HepG2 (cell line): Measurements from ENCODE around the gene NMBR. TPM values are rescaled to one million over a fixed set of nuclear protein-coding genes. Genes with fewer than 3 reads are reported as not detected.

Source experiments
- ATF7 ChIP-seq, 2 experiments: fragments of 450-650 bp in 1 of 2; sonication (generic) in 1 of 2; formaldehyde crosslinking in 1 of 2; IDR thresholded peaks; 2 replicates each; pipeline versions ENCODE4 v1.4.0 to v1.6.1; 2016 to 2020; ENCODE audit warnings: antibody characterized with exemption in 1 of 2, mild to moderate bottlenecking in 1 of 2, missing genetic modification reagents in 1 of 2
- BCL3 ChIP-seq: sonication (generic); formaldehyde crosslinking; IDR thresholded peaks from 2 replicates; pipeline ENCODE4 v1.5.1; 2020; ENCODE audit warnings: mild to moderate bottlenecking, missing genetic modification reagents, moderate library complexity
- DMAP1 ChIP-seq: IDR thresholded peaks from 2 replicates; pipeline ENCODE4 v1.6.1; 2016
- HNF4G ChIP-seq, 2 experiments: sonication (generic) in 1 of 2; formaldehyde crosslinking in 1 of 2; IDR thresholded peaks; 2 replicates each; pipeline versions ENCODE4 v1.4.0 to v1.6.1; 2011 to 2020; ENCODE audit warnings: borderline replicate concordance in 2 of 2, low read depth in 2 of 2, mild to moderate bottlenecking in 2 of 2, low read length in 1 of 2, missing genetic modification reagents in 1 of 2, moderate library complexity in 1 of 2
- HOXD1 ChIP-seq: sonication (generic); formaldehyde crosslinking; IDR thresholded peaks from 2 replicates; pipeline ENCODE4 v1.5.0; 2020; ENCODE audit warnings: missing genetic modification reagents
- JUNB ChIP-seq: sonication (generic); formaldehyde crosslinking; IDR thresholded peaks from 2 replicates; pipeline ENCODE4 v1.8.0; 2022; ENCODE audit warnings: missing genetic modification reagents, mild to moderate bottlenecking, borderline replicate concordance
- NFE2 ChIP-seq: sonication (generic); formaldehyde crosslinking; IDR thresholded peaks from 2 replicates; pipeline ENCODE4 v1.4.0; 2020; ENCODE audit warnings: missing genetic modification reagents
- PHF21A ChIP-seq: sonication (generic); formaldehyde crosslinking; IDR thresholded peaks from 2 replicates; pipeline ENCODE4 v1.5.0; 2020; ENCODE audit warnings: mild to moderate bottlenecking, missing genetic modification reagents
- POGZ ChIP-seq: sonication (generic); formaldehyde crosslinking; IDR thresholded peaks from 2 replicates; pipeline ENCODE4 v1.4.0; 2020; ENCODE audit warnings: mild to moderate bottlenecking, missing genetic modification reagents
- SOX5 ChIP-seq: IDR thresholded peaks from 2 replicates; pipeline ENCODE4 v1.6.1; 2016; ENCODE audit warnings: borderline replicate concordance
- SOX6 ChIP-seq, 2 experiments: fragments of 450-650 bp in 1 of 2; sonication (generic) in 1 of 2; formaldehyde crosslinking in 1 of 2; IDR thresholded peaks; 2 replicates each; pipeline versions ENCODE4 v1.4.0 to v1.6.1; 2017 to 2020; ENCODE audit warnings: antibody characterized with exemption in 1 of 2, mild to moderate bottlenecking in 1 of 2, missing genetic modification reagents in 1 of 2
- SSRP1 ChIP-seq: IDR thresholded peaks from 2 replicates; pipeline ENCODE4 v1.6.1; 2016; ENCODE audit warnings: control low read depth
- THAP7 ChIP-seq: sonication (generic); formaldehyde crosslinking; IDR thresholded peaks from 2 replicates; pipeline ENCODE4 v1.8.1; 2023; ENCODE audit warnings: mild to moderate bottlenecking, missing genetic modification reagents
- TRIM24 ChIP-seq: sonication (generic); formaldehyde crosslinking; IDR thresholded peaks from 2 replicates; pipeline ENCODE4 v1.8.0; 2022; ENCODE audit warnings: mild to moderate bottlenecking, missing genetic modification reagents
- ZBTB44 ChIP-seq: sonication (generic); formaldehyde crosslinking; IDR thresholded peaks from 2 replicates; pipeline ENCODE4 v1.4.0; 2020; ENCODE audit warnings: missing genetic modification reagents
- ZNF280B ChIP-seq: sonication (generic); formaldehyde crosslinking; IDR thresholded peaks from 2 replicates; pipeline ENCODE4 v1.5.0; 2020; ENCODE audit warnings: missing genetic modification reagents, mild to moderate bottlenecking, borderline replicate concordance
- ZNF33B ChIP-seq: sonication (generic); formaldehyde crosslinking; IDR thresholded peaks from 2 replicates; pipeline ENCODE4 v1.5.1; 2020; ENCODE audit warnings: mild to moderate bottlenecking, missing genetic modification reagents
- ZNF367 ChIP-seq: sonication (generic); formaldehyde crosslinking; IDR thresholded peaks from 2 replicates; pipeline ENCODE4 v1.4.0; 2020; ENCODE audit warnings: missing genetic modification reagents, borderline replicate concordance
- ZNF432 ChIP-seq: sonication (generic); formaldehyde crosslinking; IDR thresholded peaks from 2 replicates; pipeline ENCODE4 v1.5.0; 2020; ENCODE audit warnings: missing genetic modification reagents, mild to moderate bottlenecking, borderline replicate concordance
- ZNF567 ChIP-seq: sonication (generic); formaldehyde crosslinking; IDR thresholded peaks from 2 replicates; pipeline ENCODE4 v1.8.1; 2023; ENCODE audit warnings: mild to moderate bottlenecking, missing genetic modification reagents, borderline replicate concordance
- ZNF83 ChIP-seq: sonication (generic); formaldehyde crosslinking; IDR thresholded peaks from 2 replicates; pipeline ENCODE4 v1.4.0; 2020; ENCODE audit warnings: missing genetic modification reagents, mild to moderate bottlenecking, borderline replicate concordance
- ZSCAN12 ChIP-seq: sonication (generic); formaldehyde crosslinking; IDR thresholded peaks from 2 replicates; pipeline ENCODE4 v1.9.0; 2021; ENCODE audit warnings: mild to moderate bottlenecking, missing genetic modification reagents
- ZZZ3 ChIP-seq: sonication (generic); formaldehyde crosslinking; IDR thresholded peaks from 2 replicates; pipeline ENCODE4 v1.4.0; 2020; ENCODE audit warnings: missing genetic modification reagents, mild to moderate bottlenecking, borderline replicate concordance
- polyA plus RNA-seq, 8 experiments: library from polyadenylated mRNA; depleted of rRNA in 3 of 8; stranded (reverse) in 7 of 8; unstranded in 1 of 8; fragments of >200 nt; fragmentation: Illumina TruSeq in 4 of 8; extraction: Trizol in 4 of 8; gene quantifications; 2 replicates each; pipeline versions ENCODE4 v1.2.1 to v1.2.3, GENCODE V29; 2011 to 2016; ENCODE audit warnings: low read depth in 4 of 8, missing spikeins in 1 of 8, mixed read lengths in 1 of 8; ENCODE audit not compliant: insufficient read depth in 1 of 8
- total RNA-seq, 5 experiments: library from RNA; depleted of rRNA; stranded (reverse); fragments of >200 nt; fragmentation: Illumina TruSeq; extraction: Trizol; gene quantifications; 2 replicates each; pipeline ENCODE4 v1.2.3, GENCODE V29; 2016; ENCODE audit warnings: low read depth in 1 of 5

NMBR gene
- total and polyA plus RNA-seq, 2 of the 13 experiments (the other 11 are each of a cell fraction or from before 2014, with no cell fraction given): not detected

- TF ChIP-seq ZNF280B (CRISPR knock-in tag) (peak; percentile 95), ZNF367 (CRISPR knock-in tag) (no peak; the same call in none of the 2 replicates), TRIM24 (CRISPR knock-in tag) (peak; percentile 19; the same call in 1 of the 2 replicates), THAP7 (CRISPR knock-in tag) (peak; percentile 90), JUNB (CRISPR knock-in tag) (no peak), POGZ (CRISPR knock-in tag) (peak; percentile 100), SOX6 (IDR thresholded peaks at IDR 0.05) (no peak), SOX6 (CRISPR knock-in tag; IDR thresholded peaks at IDR 0.05) (peak; percentile 90), ZNF432 (no peak), ZZZ3 (CRISPR knock-in tag) (peak; percentile 68; the same call in 1 of the 2 replicates), HNF4G (IDR thresholded peaks at IDR 0.05; ENCODE audit: borderline replicate concordance, low read depth, low read length) (peak; percentile 53; the same call in 1 of the 2 replicates), HNF4G (CRISPR knock-in tag; IDR thresholded peaks at IDR 0.05; ENCODE audit: borderline replicate concordance, low read depth) (peak; percentile 92), ZBTB44 (CRISPR knock-in tag) (peak; percentile 24; the same call in 1 of the 2 replicates), ZSCAN12 (CRISPR knock-in tag) (no peak), ZNF567 (CRISPR knock-in tag) (peak; percentile 98; the same call in 1 of the 2 replicates), SSRP1 (CRISPR knock-in tag) (0 out of 2 replicates have a peak, but pooled peaks have one; percentile 58), ZNF83 (peak; percentile 95), DMAP1 (CRISPR knock-in tag) (peak; percentile 98), ATF7 (IDR thresholded peaks at IDR 0.05) (no peak), ATF7 (CRISPR knock-in tag; IDR thresholded peaks at IDR 0.05) (no peak; the same call in 1 of the 2 replicates), BCL3 (CRISPR knock-in tag) (peak; percentile 59; the same call in 1 of the 2 replicates), SOX5 (CRISPR knock-in tag) (peak; percentile 75), PHF21A (CRISPR knock-in tag) (peak; percentile 97), NFE2 (CRISPR knock-in tag) (no peak), HOXD1 (peak; percentile 85), ZNF33B (CRISPR knock-in tag) (peak; percentile 92; the same call in 1 of the 2 replicates)
Measured at GRCh38 chr6:142146828-142147662, at the start of gene NMBR, which contains the start of gene VTA1 (continued).
